ENCODE results near the gene RGL1.
A peak's percentile ranks its signal among the peaks of the same experiment; 100 is the strongest.

Gene RGL1

DNA sequence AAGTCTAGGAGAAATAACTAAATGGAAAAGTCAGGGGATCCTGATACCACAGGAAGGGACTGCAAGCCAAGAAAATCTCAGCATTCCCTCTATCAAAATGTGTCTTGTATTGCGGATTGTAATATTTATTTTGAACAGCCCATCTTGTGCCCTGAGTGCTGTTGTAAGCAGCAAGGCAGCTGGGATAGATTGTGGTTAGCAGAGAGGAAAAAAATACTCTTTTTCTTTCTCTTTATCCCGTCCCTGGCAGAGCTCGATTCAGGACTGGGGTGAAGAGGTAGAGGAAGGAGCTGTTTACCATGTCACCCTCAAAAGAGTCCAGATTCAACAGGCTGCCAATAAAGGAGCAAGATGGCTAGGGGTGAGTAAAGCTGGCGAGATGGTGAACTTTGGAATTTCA lies 1.2 kb downstream of the RGL1 start:
- H3K9me3 ChIP-seq (ENCODE audit: control extremely low read depth in 1 of 5, control insufficient read depth in 4 of 5, insufficient read depth in 2 of 5, low read depth in 1 of 5, low read length in 4 of 5): peaks cover 0 to 12% (median 2%) of the 10 kb centered on the region in 5 experiments
- H3K4me1 ChIP-seq (ENCODE audit: control extremely low read depth in 1 of 4, control insufficient read depth in 4 of 4, insufficient read depth in 4 of 4, low read length in 3 of 4): peaks cover 3 to 36% (median 17%) of the 10 kb centered on the region in 4 experiments
- no peaks in the 10 kb centered on the region for H3K36me3 ChIP-seq (ENCODE audit: control insufficient read depth in 4 of 4, insufficient read depth in 4 of 4, low read length in 3 of 4)
- ChIA-PET POLR2A (no interaction called here), CTCF (interaction anchor here (2.2 kb wide), 1 partner anchor 12 kb away, joined by 8 read pairs; no protein-coding TSS in a partner anchor)
- H3K4me3 ChIP-seq (ENCODE audit: control insufficient read depth in 1 of 7, extremely low read depth in 1 of 7, insufficient read depth in 4 of 7, low read depth in 2 of 7, low read length in 6 of 7): peak overlapping the region in 3 of 7 experiments; percentile 8 to 65 (median 36)
- no CpG with 5 or more reads among the region's 4 CpGs for WGBS (ENCODE audit: insufficient coverage)
- H3K27me3 ChIP-seq (replicated peaks in 2 of 5; ENCODE audit: control insufficient read depth in 4 of 5, insufficient read depth in 5 of 5, low read length in 4 of 5): peaks cover 0 to 20% (median 5%) of the 10 kb centered on the region in 5 experiments
- no peak for DNase-seq
- no peak overlapping the region for H3K27ac ChIP-seq (ENCODE audit: insufficient read depth in 1 of 2, low read depth in 1 of 2, low read length in 2 of 2, poor library complexity in 1 of 2, severe bottlenecking in 2 of 2)

DNA sequence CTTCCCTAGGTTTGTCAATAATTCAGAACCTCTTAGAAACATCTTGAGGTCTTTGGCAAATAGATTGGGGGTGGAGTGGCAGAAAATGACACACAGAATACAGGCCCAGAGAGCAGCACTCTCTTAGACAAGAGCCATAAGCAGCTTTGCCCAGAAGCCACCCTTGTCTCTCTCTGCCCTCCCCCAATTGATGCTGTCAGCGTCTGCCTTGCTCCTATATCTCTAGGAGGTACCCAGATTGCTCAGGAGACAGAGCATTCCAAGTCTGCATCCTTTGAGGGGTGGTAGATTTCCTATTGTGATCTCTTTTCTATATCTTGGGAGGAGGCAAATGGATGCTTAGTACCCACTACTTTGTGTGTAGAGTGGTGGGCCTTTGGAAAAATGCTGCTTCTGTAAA lies 1.8 kb downstream of the RGL1 start:
- Histone ChIP-seq H3K4me3 (ENCODE audit: control insufficient read depth in 1 of 7, extremely low read depth in 1 of 7, insufficient read depth in 4 of 7, low read depth in 2 of 7, low read length in 6 of 7) (no peak overlapping the region), H3K27me3 (replicated peaks in 2 of 5; ENCODE audit: control insufficient read depth in 4 of 5, insufficient read depth in 5 of 5, low read length in 4 of 5) (peaks cover 0 to 20% (median 5%) of the 10 kb centered on the region in 5 experiments), H3K27ac (ENCODE audit: insufficient read depth in 1 of 2, low read depth in 1 of 2, low read length in 2 of 2, poor library complexity in 1 of 2, severe bottlenecking in 2 of 2) (no peak overlapping the region), H3K36me3 (ENCODE audit: control insufficient read depth in 4 of 4, insufficient read depth in 4 of 4, low read length in 3 of 4) (no peaks in the 10 kb centered on the region), H3K9me3 (ENCODE audit: control extremely low read depth in 1 of 5, control insufficient read depth in 4 of 5, insufficient read depth in 2 of 5, low read depth in 1 of 5, low read length in 4 of 5) (peaks cover 0 to 9% (median 2%) of the 10 kb centered on the region in 5 experiments), H3K4me1 (ENCODE audit: control extremely low read depth in 1 of 4, control insufficient read depth in 4 of 4, insufficient read depth in 4 of 4, low read length in 3 of 4) (peaks cover 3 to 36% (median 17%) of the 10 kb centered on the region in 4 experiments)
- ChIA-PET CTCF (interaction anchor here (2.2 kb wide), 1 partner anchor 11 kb away, joined by 8 read pairs; no protein-coding TSS in a partner anchor), POLR2A (no interaction called here)
- no peak for DNase-seq
- WGBS (ENCODE audit: insufficient coverage): 100% methylated on average over 1 of the region's 1 CpG

DNA sequence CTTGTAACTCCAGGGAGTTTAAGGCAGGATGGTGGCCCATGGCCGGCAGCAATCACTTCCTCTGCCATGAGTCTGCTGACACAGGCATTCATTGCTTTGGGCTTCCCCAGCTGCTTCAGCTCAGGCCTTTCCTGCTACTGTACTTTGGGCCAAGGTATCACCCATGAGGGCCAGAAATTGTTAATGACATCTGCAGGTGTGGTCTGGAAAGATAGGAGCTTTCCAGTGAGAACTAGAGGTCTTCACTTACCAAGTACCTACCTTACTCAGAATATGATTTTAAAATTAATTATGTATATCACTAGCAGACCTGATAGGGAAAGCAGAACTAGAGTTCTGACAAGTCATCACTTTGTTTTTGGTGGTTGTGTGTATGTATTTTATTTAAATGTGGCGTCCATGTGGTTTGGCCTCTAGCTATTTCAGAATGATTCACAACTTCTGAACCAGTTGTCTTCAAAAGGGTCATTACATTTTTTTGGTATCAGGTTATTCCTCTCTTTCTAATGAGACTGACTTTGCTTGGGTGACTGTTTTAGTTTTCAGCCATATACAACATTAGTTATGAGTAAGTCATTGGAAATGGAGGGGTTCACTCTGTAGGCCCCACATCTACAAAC lies 2.7 kb downstream of the RGL1 start:
- peaks cover 0 to 3% (median 0%) of the 10 kb centered on the region in 5 experiments for H3K9me3 ChIP-seq (ENCODE audit: control extremely low read depth in 1 of 5, control insufficient read depth in 4 of 5, insufficient read depth in 2 of 5, low read depth in 1 of 5, low read length in 4 of 5)
- H3K36me3 ChIP-seq (ENCODE audit: control insufficient read depth in 4 of 4, insufficient read depth in 4 of 4, low read length in 3 of 4): no peaks in the 10 kb centered on the region
- POLR2A ChIA-PET: no interaction called here
- H3K4me3 ChIP-seq (ENCODE audit: control insufficient read depth in 1 of 7, extremely low read depth in 1 of 7, insufficient read depth in 4 of 7, low read depth in 2 of 7, low read length in 6 of 7): peak overlapping the region in 1 of 7 experiments; percentile 28
- peak in 2 of 3 donors; percentile 49 to 66 for DNase-seq
- peaks cover 3 to 40% (median 17%) of the 10 kb centered on the region in 4 experiments for H3K4me1 ChIP-seq (ENCODE audit: control extremely low read depth in 1 of 4, control insufficient read depth in 4 of 4, insufficient read depth in 4 of 4, low read length in 3 of 4)
- CTCF ChIA-PET: no interaction called here
- H3K27ac ChIP-seq (ENCODE audit: insufficient read depth in 1 of 2, low read depth in 1 of 2, low read length in 2 of 2, poor library complexity in 1 of 2, severe bottlenecking in 2 of 2): no peak overlapping the region
- 67% methylated on average over 1 of the region's 2 CpGs for WGBS (ENCODE audit: insufficient coverage)
- H3K27me3 ChIP-seq (replicated peaks in 2 of 5; ENCODE audit: control insufficient read depth in 4 of 5, insufficient read depth in 5 of 5, low read length in 4 of 5): peaks cover 0 to 20% (median 5%) of the 10 kb centered on the region in 5 experiments

DNA sequence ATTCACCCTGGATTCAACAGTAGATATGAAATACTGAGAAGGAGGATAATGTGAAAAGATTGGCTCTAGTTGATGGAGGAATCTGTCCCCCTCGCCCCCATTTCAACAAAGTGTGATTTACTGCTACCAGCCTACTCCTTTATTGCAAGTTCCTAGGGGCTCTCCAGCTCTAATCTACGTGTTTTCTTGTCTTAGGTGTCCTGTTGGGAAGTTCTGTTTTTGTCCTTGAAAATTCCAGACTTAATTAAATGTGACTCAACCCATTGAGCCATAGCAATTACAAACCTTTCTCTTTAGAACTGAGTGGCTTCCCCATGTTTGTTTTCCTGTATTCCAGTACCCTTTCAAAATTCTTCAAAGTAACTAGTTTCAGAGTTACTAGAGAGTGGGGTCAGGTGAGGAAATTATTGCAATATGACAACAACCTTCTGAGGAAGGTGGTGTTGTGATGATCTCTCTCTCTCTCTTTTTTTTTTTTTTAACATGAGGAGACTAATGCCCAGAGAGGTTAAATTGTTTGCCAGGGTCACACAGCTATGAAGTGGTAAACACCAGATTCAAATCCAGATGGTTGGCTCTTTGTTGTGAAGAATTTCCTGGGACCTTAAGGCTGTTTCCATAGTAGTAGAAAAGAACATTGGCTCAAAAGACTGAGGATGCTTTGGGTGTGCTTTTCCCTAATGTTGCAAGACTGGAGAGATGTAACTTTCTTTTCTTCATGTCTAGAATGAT lies 3.5 kb downstream of the RGL1 start:
- H3K9me3 ChIP-seq (ENCODE audit: control extremely low read depth in 1 of 5, control insufficient read depth in 4 of 5, insufficient read depth in 2 of 5, low read depth in 1 of 5, low read length in 4 of 5): no peaks in the 10 kb centered on the region
- H3K27me3 ChIP-seq (replicated peaks in 2 of 5; ENCODE audit: control insufficient read depth in 4 of 5, insufficient read depth in 5 of 5, low read length in 4 of 5): peaks cover 0 to 20% (median 5%) of the 10 kb centered on the region in 5 experiments
- POLR2A ChIA-PET: no interaction called here
- WGBS (ENCODE audit: insufficient coverage): 83% methylated on average over 1 of the region's 2 CpGs
- no peak for DNase-seq
- peaks cover 3 to 44% (median 17%) of the 10 kb centered on the region in 4 experiments for H3K4me1 ChIP-seq (ENCODE audit: control extremely low read depth in 1 of 4, control insufficient read depth in 4 of 4, insufficient read depth in 4 of 4, low read length in 3 of 4)
- no peaks in the 10 kb centered on the region for H3K36me3 ChIP-seq (ENCODE audit: control insufficient read depth in 4 of 4, insufficient read depth in 4 of 4, low read length in 3 of 4)
- no peak overlapping the region for H3K4me3 ChIP-seq (ENCODE audit: control insufficient read depth in 1 of 7, extremely low read depth in 1 of 7, insufficient read depth in 4 of 7, low read depth in 2 of 7, low read length in 6 of 7)
- no peak overlapping the region for H3K27ac ChIP-seq (ENCODE audit: insufficient read depth in 1 of 2, low read depth in 1 of 2, low read length in 2 of 2, poor library complexity in 1 of 2, severe bottlenecking in 2 of 2)
- CTCF ChIA-PET: no interaction called here

DNA sequence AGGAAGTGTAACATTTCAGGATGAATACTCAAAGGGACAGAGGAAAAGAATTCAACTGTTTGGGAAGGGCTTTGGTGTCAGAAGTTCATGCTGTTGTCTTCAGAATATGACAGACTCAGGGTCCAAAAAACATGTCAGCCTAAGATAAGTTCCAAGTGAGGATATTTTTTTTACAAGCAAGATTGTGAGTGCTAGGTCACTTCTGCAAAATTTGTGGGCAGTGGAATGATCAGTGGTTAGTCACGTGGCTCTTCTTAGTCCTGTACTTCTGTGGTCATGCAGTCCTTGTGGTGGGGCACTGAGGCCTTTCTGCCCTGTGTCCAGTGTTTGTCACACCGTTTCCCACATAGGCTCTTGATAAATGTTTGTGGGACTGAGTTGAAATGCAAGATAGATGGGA lies 5.2 kb downstream of the RGL1 start:
- ChIA-PET POLR2A (no interaction called here), CTCF (no interaction called here)
- no peaks in the 10 kb centered on the region for H3K36me3 ChIP-seq (ENCODE audit: control insufficient read depth in 4 of 4, insufficient read depth in 4 of 4, low read length in 3 of 4)
- H3K27me3 ChIP-seq (replicated peaks in 2 of 5; ENCODE audit: control insufficient read depth in 4 of 5, insufficient read depth in 5 of 5, low read length in 4 of 5): peaks cover 0 to 17% (median 5%) of the 10 kb centered on the region in 5 experiments
- H3K9me3 ChIP-seq (ENCODE audit: control extremely low read depth in 1 of 5, control insufficient read depth in 4 of 5, insufficient read depth in 2 of 5, low read depth in 1 of 5, low read length in 4 of 5): no peaks in the 10 kb centered on the region
- DNase-seq: peak in 2 of 3 donors; percentile 56 to 64
- 0% methylated on average over 1 of the region's 2 CpGs for WGBS (ENCODE audit: insufficient coverage)
- peaks cover 2 to 49% (median 14%) of the 10 kb centered on the region in 4 experiments for H3K4me1 ChIP-seq (ENCODE audit: control extremely low read depth in 1 of 4, control insufficient read depth in 4 of 4, insufficient read depth in 4 of 4, low read length in 3 of 4)
- H3K27ac ChIP-seq (ENCODE audit: insufficient read depth in 1 of 2, low read depth in 1 of 2, low read length in 2 of 2, poor library complexity in 1 of 2, severe bottlenecking in 2 of 2): no peak overlapping the region
- no peak overlapping the region for H3K4me3 ChIP-seq (ENCODE audit: control insufficient read depth in 1 of 7, extremely low read depth in 1 of 7, insufficient read depth in 4 of 7, low read depth in 2 of 7, low read length in 6 of 7)

DNA sequence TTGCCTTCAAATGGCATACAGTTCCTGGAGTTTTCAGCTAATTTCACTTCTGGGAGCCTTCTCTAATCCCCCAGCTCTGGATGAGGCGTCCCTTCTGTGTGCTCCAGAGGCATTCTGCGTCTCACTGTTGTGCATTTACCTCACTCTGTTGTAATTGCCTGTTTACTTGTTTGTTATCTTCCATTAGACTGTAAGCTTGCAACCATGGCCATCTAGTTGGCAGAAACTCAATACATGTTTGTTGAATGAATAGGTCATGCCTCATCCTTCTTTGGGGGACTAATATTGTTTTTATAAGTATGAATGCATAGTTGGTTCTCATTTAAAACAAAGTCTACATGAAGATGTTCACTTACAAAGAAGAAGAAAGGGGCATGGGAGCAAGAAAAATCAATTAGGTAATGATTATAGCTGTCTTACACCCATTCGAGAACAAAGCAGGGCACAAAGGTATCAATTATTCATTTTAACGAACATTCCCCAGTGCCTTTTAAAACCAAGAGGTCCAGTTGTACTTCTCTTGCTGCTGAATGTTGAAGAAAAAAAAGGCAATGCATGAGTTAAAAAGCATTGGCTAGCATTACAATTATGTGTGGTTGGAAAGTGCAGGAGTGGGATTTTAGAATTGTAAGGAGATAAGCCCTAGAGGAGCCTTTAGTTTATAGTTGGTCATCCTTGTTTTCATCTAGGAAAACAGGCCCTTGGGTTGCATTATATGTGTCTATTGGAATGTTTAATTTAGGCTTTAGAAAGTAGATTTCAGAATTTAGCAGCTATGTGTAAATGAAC lies 6.0 kb downstream of the RGL1 start:
- H3K36me3 ChIP-seq (ENCODE audit: control insufficient read depth in 4 of 4, insufficient read depth in 4 of 4, low read length in 3 of 4): no peaks in the 10 kb centered on the region
- peaks cover 0 to 13% (median 5%) of the 10 kb centered on the region in 5 experiments for H3K27me3 ChIP-seq (replicated peaks in 2 of 5; ENCODE audit: control insufficient read depth in 4 of 5, insufficient read depth in 5 of 5, low read length in 4 of 5)
- no peaks in the 10 kb centered on the region for H3K9me3 ChIP-seq (ENCODE audit: control extremely low read depth in 1 of 5, control insufficient read depth in 4 of 5, insufficient read depth in 2 of 5, low read depth in 1 of 5, low read length in 4 of 5)
- no peak overlapping the region for H3K27ac ChIP-seq (ENCODE audit: insufficient read depth in 1 of 2, low read depth in 1 of 2, low read length in 2 of 2, poor library complexity in 1 of 2, severe bottlenecking in 2 of 2)
- WGBS (ENCODE audit: insufficient coverage): 100% methylated on average over 2 of the region's 4 CpGs
- CTCF ChIA-PET: no interaction called here
- peaks cover 0 to 42% (median 8%) of the 10 kb centered on the region in 4 experiments for H3K4me1 ChIP-seq (ENCODE audit: control extremely low read depth in 1 of 4, control insufficient read depth in 4 of 4, insufficient read depth in 4 of 4, low read length in 3 of 4)
- POLR2A ChIA-PET: no interaction called here
- no peak for DNase-seq
- H3K4me3 ChIP-seq (ENCODE audit: control insufficient read depth in 1 of 7, extremely low read depth in 1 of 7, insufficient read depth in 4 of 7, low read depth in 2 of 7, low read length in 6 of 7): no peak overlapping the region

All from common myeloid progenitor, CD34-positive (primary cell).